ENCODE data around the gene MAD2L1BP.

DNA sequence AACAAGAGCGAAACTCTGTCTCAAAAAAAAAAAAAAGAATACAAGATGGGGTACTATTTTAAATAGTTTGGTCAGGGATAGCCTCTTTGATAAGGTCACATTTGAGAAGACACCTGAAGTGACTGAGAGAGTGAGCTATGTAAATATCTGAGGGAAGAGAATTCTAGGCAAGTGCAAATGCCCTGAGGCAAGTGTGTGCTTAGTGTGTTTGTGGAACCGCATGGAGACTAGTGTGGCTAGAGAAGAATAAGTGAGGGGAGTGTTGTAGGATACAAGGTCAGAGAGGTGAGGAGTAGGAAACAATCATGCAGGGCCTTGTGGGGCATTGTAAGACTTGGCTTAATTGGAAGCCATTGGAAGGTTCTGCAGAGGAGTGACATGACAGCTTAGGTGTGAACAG, 12.6 kb downstream of the MAD2L1BP start:
- TF ChIP-seq, protein P1, sequence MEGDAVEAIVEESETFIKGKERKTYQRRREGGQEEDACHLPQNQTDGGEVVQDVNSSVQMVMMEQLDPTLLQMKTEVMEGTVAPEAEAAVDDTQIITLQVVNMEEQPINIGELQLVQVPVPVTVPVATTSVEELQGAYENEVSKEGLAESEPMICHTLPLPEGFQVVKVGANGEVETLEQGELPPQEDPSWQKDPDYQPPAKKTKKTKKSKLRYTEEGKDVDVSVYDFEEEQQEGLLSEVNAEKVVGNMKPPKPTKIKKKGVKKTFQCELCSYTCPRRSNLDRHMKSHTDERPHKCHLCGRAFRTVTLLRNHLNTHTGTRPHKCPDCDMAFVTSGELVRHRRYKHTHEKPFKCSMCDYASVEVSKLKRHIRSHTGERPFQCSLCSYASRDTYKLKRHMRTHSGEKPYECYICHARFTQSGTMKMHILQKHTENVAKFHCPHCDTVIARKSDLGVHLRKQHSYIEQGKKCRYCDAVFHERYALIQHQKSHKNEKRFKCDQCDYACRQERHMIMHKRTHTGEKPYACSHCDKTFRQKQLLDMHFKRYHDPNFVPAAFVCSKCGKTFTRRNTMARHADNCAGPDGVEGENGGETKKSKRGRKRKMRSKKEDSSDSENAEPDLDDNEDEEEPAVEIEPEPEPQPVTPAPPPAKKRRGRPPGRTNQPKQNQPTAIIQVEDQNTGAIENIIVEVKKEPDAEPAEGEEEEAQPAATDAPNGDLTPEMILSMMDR (IDR thresholded peaks at IDR 0.05) = no peak
- no peak for TF ChIP-seq ZFX (IDR thresholded peaks at IDR 0.05; ENCODE audit: borderline replicate concordance)

All from 22Rv1 (cell line).